DND-41 (cell line): Measurements from ENCODE around the gene ESR1.

Experiments
- ATAC-seq: fragments of 200-7000 bp; cut with Tn5 transposase; 3 replicates; pipeline ENCODE4 v1.9.1; 2021; ENCODE audit warnings: low read depth; ENCODE audit not compliant: insufficient read depth
- DNase-seq: peaks from one replicate; pipeline ENCODE4 v3.0.0-alpha.2; 2020
- H2AFZ ChIP-seq: 2 replicates; pipeline ENCODE4 v1.6.0; 2012; ENCODE audit warnings: low read depth, low read length
- H3K27ac ChIP-seq: 2 replicates; pipeline ENCODE4 v1.5.1; 2012; ENCODE audit warnings: low read length, inconsistent platforms
- H3K27me3 ChIP-seq: fragments of 200-600 bp; sonication (generic); 2 replicates; pipeline ENCODE4 v1.6.0; 2012; ENCODE audit warnings: low read length, mild to moderate bottlenecking, inconsistent platforms; ENCODE audit not compliant: insufficient read depth, poor library complexity
- H3K36me3 ChIP-seq: 2 replicates; pipeline ENCODE4 v1.5.1; 2012; ENCODE audit warnings: low read length, inconsistent platforms; ENCODE audit not compliant: insufficient read depth
- H3K4me1 ChIP-seq: 2 replicates; pipeline ENCODE4 v1.5.1; 2012; ENCODE audit warnings: mild to moderate bottlenecking, low read length; ENCODE audit not compliant: insufficient read depth
- H3K4me2 ChIP-seq: 2 replicates; pipeline ENCODE4 v1.6.0; 2012; ENCODE audit warnings: mild to moderate bottlenecking, moderate library complexity, low read length, inconsistent platforms; ENCODE audit not compliant: insufficient read depth
- H3K4me3 ChIP-seq, 2 experiments: fragments of 200-600 bp in 1 of 2; shearing (Covaris generic) in 1 of 2; 2 replicates each; pipeline ENCODE4 v1.5.1; 2012 to 2016; ENCODE audit warnings: inconsistent platforms in 2 of 2, low read length in 2 of 2, mild to moderate bottlenecking in 2 of 2, low read depth in 1 of 2, moderate library complexity in 1 of 2
- H3K79me2 ChIP-seq: 2 replicates; pipeline ENCODE4 v1.6.0; 2012; ENCODE audit warnings: low read length, inconsistent platforms; ENCODE audit not compliant: insufficient read depth
- H3K9ac ChIP-seq: 2 replicates; pipeline ENCODE4 v1.6.0; 2012; ENCODE audit warnings: low read depth, mild to moderate bottlenecking, inconsistent platforms, low read length, moderate library complexity
- H3K9me3 ChIP-seq: 2 replicates; pipeline ENCODE4 v1.5.1; 2012; ENCODE audit warnings: low read length, moderate library complexity, mild to moderate bottlenecking, inconsistent platforms; ENCODE audit not compliant: insufficient read depth, severe bottlenecking
- H4K20me1 ChIP-seq: 2 replicates; pipeline ENCODE4 v1.6.0; 2012; ENCODE audit warnings: low read length; ENCODE audit not compliant: insufficient read depth
- CTCF ChIP-seq: IDR thresholded peaks from 2 replicates; pipeline ENCODE4 v1.5.1; 2012; ENCODE audit warnings: borderline replicate concordance, low read length, moderate library complexity, mild to moderate bottlenecking; ENCODE audit not compliant: poor library complexity, severe bottlenecking; ENCODE audit errors: extremely low read depth
- EZH2 ChIP-seq: IDR thresholded peaks from 3 replicates; pipeline ENCODE4 v1.6.1; 2012; ENCODE audit warnings: borderline replicate concordance, low read depth, mild to moderate bottlenecking, moderate library complexity, low read length, inconsistent platforms; ENCODE audit not compliant: severe bottlenecking

The ESR1 gene

GRCh38 chr6:151916075-151916474 is 108.6 kb downstream of the ESR1 start:
- H3K27me3 ChIP-seq: no peaks in the 10 kb centered on the region
- no peak overlapping the region for H3K27ac ChIP-seq
- no peaks in the 10 kb centered on the region for H3K9me3 ChIP-seq
- no peak overlapping the region for H3K4me2 ChIP-seq
- ATAC-seq (no peak), DNase-seq (no peak)
- H3K36me3 ChIP-seq: no peaks in the 10 kb centered on the region
- no peaks in the 10 kb centered on the region for H3K4me1 ChIP-seq
- no peak overlapping the region for H2AFZ ChIP-seq
- no peak overlapping the region for H3K4me3 ChIP-seq
- H4K20me1 ChIP-seq: no peaks in the 10 kb centered on the region
- H3K79me2 ChIP-seq: no peaks in the 10 kb centered on the region
- no peak overlapping the region for H3K9ac ChIP-seq
- TF ChIP-seq EZH2: no peak
- TF ChIP-seq CTCF: no peak

- no peaks in the 10 kb centered on the region for H3K9me3 ChIP-seq
- no peak for DNase-seq
- no peaks in the 10 kb centered on the region for H3K27me3 ChIP-seq
- H3K27ac ChIP-seq: no peak overlapping the region
- no peaks in the 10 kb centered on the region for H3K79me2 ChIP-seq
- ATAC-seq: no peak
- H3K4me3 ChIP-seq: no peak overlapping the region
- TF ChIP-seq CTCF (no peak), EZH2 (no peak)
- no peak overlapping the region for H3K4me2 ChIP-seq
- no peak overlapping the region for H3K9ac ChIP-seq
- H2AFZ ChIP-seq: no peak overlapping the region
- no peaks in the 10 kb centered on the region for H3K4me1 ChIP-seq
- H3K36me3 ChIP-seq: no peaks in the 10 kb centered on the region
- H4K20me1 ChIP-seq: no peaks in the 10 kb centered on the region
Observed at GRCh38 chr6:151916680-151917164, 109.2 kb downstream of the ESR1 start.

GRCh38 chr6:151917531-151918329 is 110.2 kb downstream of the ESR1 start:
- Histone ChIP-seq H3K9ac (no peak overlapping the region), H4K20me1 (no peaks in the 10 kb centered on the region), H3K4me2 (no peak overlapping the region), H3K9me3 (no peaks in the 10 kb centered on the region), H3K36me3 (no peaks in the 10 kb centered on the region), H3K79me2 (no peaks in the 10 kb centered on the region), H3K27me3 (no peaks in the 10 kb centered on the region), H3K27ac (no peak overlapping the region), H3K4me3 (no peak overlapping the region), H2AFZ (no peak overlapping the region), H3K4me1 (no peaks in the 10 kb centered on the region)
- TF ChIP-seq CTCF: no peak
- no peak for TF ChIP-seq EZH2
- ATAC-seq (no peak), DNase-seq (no peak)
